GM18499 (cell line): ENCODE results near the gene SLC17A8.

Source experiments
- ATAC-seq: cut with Tn5 transposase; IDR thresholded peaks from one replicate; pipeline ENCODE4 v1.9.1; 2021; ENCODE audit warnings: moderate number of reproducible peaks; ENCODE audit not compliant: insufficient read depth, unreplicated experiment

Gene SLC17A8

DNA sequence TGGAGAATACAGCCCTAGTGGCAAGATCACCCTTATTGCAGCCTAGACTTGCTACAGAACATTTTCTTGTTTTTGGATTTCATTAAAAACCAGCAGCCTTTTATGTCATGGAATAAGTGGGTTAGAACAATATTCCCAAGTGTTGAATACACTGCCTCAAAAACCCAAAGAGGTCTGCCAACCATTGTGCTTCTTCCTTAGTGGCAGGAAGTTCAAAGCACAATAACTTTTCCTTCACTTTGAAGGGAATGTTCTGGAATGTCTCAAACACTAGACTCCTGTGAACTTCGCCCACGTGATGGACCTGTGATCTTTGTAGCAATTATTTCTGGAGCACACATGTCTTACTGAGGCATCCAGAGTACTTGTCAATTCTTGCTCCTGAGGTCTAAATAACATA lies 8.5 kb downstream of the SLC17A8 start:
- no peak for ATAC-seq

GRCh38 chr12:100368066-100368465 lies 11.2 kb downstream of the SLC17A8 start:
- no peak for ATAC-seq

DNA sequence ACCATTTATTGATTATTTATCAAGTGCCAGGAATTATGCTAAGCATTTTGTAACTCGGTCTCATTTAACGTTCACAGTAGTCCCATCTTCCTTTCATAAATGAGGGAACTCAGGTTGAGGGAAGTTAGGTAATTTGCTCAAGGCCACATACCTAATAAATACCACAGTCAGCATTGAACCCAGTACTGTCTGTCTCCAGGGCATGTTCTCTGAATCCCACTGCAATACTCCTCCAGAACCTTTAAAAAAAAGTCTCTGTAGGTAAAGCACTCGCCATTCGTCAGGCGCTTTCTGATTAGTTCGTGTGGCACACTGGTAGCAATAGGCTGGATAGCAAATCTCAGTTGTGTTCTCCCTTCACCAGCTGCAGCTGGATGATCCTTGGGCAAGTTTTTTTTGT lies 14.3 kb downstream of the SLC17A8 start:
- no peak for ATAC-seq

GRCh38 chr12:100372853-100373640 lies 16.2 kb downstream of the SLC17A8 start:
- ATAC-seq = no peak

GRCh38 chr12:100375038-100375735 lies 18.3 kb downstream of the SLC17A8 start:
- ATAC-seq = no peak

GRCh38 chr12:100376161-100376560 lies 19.3 kb downstream of the SLC17A8 start:
- ATAC-seq = no peak

DNA sequence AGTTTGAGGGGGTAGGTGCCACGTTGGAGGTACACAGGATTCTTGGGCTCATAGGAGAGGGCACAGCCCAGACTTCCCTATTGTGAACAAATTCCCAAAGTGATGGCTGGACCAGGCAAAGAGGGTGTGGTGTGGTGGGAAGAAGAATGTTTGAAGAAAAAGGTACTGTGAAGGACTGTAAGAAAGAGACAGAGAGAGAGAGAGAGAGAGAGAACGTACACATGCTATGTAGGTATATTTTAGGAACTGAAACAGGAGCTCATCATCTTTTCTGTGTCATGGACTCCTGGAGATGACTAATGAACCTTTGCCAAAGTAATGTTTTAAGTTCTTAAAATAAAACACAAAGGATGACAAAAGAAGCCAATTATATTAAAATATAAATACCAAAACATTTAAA lies 24.5 kb downstream of the SLC17A8 start:
- no peak for ATAC-seq

DNA sequence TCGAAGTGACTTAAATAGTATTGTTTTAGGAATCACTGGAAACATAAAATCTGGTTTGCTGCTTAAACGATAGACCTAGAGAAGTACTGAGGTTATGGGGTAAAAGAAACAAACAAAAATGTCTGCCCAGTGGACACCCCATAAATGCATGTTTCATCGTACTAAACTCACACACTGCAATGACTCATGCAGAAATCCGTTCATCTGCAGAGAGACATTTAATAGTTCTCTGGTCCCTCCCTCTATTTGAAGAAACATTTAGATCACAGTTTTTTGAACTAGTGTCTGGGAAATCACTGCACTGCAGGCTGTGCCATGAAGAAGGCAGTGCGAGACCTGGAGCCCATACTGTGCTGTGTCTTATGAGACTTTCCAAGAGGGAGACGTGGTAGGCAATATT lies 25.5 kb downstream of the SLC17A8 start:
- no peak for ATAC-seq

- no peak for ATAC-seq
Measured at GRCh38 chr12:100383586-100384558, 27.0 kb downstream of the SLC17A8 start.

- ATAC-seq = no peak
Measured at GRCh38 chr12:100384559-100384935, 27.7 kb downstream of the SLC17A8 start.

GRCh38 chr12:100388382-100388781 lies 31.5 kb downstream of the SLC17A8 start:
- no peak for ATAC-seq

DNA sequence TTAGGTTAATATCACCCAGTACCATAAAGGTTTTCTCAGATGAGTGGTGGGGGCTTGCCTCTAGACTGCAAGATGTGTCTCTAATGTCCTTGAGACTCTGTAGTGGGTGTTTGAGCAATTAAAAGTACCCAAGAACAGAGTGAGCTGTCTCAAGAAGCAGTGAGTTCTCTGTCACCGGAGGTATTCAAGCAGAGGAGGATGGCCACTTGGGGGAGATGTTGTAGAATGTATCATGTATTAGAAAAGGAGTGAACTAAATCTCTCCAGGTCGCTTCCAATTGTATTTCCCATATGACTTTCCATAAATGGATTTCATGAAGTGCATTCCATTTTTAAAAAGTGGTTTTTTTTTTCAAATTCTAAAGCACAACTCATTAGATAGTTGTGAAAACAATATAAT lies 35.0 kb downstream of the SLC17A8 start:
- ATAC-seq = no peak

DNA sequence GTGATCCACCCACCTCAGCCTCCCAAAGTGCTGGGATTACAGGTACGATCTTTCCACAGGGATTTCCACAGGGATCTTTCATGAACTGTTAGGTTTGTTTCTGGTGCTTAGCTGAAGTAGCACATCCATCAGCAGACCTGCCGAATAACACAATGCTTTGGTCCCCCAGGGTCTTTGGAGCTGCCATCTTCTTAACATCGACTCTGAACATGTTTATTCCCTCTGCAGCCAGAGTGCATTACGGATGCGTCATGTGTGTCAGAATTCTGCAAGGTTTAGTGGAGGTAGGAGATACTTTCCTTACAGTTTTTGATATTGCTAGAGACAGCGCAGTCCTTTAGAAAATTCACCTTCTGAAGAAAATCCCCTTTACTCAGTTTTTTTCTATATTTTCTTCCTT lies 36.3 kb downstream of the SLC17A8 start:
- no peak for ATAC-seq

DNA sequence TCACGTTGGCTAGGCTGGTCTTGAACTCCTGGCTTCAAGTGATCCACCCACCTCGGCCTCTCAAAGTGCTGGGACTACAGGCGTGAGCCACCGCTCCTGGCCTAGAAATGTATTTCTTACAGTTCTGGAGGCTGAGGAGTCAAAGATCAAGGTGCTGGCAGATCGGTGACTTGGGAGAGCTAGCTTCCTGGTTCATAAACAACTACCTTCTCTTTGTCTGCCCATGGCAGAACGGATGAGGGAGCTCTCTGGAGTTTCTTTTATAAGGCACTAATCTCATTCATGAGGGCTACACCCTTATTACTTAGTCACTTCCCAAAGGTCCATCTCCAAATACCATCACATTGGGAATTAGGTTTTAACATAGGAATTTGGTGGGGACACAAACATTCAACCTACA lies 38.9 kb downstream of the SLC17A8 start:
- ATAC-seq = no peak

DNA sequence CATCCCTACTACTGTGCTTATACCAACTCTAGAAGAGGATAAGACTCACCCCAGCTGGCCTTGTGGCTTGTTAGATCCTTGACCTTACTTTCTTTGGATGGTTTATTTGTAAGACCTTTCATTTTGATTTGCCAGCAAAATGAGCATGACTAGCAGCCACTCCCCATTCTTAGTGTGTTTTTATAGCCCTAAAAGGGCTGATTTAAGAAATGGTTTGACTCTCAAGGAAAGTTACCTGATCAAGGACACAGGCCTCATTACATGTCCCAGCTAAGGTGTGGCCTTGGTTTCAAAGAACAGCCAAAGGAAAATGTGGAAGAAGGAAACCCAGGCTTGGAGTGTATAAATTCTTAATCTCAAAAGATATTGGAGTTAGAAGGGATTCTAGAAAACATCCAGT lies 41.4 kb downstream of the SLC17A8 start:
- no peak for ATAC-seq

DNA sequence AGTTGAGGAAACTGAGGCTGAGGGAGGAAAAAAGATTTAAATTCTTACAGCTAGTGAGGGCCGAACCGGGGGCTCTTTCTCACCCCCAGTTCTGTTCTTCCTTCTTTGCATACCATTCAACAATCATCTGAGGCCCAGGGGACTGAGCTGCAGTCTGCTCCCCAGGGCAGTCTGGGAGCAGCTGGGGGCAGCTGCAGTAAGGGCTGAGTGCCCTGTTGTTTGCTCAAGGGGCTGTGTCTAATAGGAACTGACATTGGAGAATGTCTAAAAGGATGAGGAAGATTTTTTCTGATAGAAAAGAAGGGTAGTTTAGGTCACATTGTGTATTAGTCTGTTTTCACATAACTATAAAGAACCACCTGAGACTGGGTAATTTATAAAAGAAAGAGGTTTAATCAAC lies 42.2 kb downstream of the SLC17A8 start:
- no peak for ATAC-seq

DNA sequence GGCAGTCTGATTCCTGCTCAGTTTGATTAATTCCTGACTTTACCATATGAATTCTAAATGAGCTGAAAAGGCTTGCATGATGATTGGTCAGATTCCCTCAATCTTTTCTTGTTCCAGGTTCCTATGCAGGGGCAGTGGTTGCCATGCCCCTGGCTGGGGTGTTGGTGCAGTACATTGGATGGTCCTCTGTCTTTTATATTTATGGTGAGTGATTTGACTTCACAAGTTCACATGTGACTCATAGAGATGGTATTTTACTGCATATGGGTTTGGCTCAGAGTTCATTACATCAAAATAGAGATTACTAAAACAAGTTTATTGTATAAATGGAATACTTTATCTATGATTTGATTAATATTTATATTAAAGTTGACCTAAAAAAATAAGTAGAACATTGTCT lies 44.8 kb downstream of the SLC17A8 start:
- ATAC-seq = no peak

- no peak for ATAC-seq
Measured at GRCh38 chr12:100402763-100403162, 45.9 kb downstream of the SLC17A8 start.

GRCh38 chr12:100403446-100403845 lies 46.6 kb downstream of the SLC17A8 start:
- ATAC-seq = no peak

DNA sequence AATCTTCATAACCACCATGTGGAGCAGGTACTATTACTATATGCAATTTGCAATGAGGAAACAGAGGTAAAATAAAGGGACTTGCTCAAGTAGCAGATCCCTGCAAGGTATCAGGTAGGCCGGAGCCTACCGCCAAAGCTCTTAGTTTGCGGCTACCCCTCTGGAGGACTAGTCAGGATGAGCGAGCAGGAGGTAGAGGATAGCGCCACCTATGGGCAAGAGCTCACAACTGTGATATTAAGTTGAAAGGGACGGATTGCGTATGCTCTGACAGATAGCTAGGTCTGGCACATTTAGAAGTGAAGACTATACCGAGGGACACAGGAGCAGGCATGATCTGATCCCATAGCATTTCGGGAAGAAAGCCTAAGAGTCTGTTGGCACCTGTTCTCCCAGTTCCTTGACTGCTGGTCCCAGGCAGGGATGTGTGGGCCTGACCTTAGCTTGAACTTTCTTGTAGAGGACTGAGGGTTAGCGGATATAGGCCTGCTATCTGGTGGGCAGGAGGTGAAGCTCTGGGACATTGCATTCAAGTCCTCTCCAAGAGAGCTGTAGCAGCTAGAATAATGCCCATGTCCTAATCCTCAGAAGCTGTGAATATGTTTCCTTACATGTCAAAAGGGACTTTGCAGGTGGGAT lies 48.0 kb downstream of the SLC17A8 start:
- ATAC-seq = peak; percentile 52
